Measurements from ENCODE around the gene UNC5C. TPM values are rescaled to one million over a fixed set of nuclear protein-coding genes. Genes with fewer than 3 reads are reported as not detected.

Gene UNC5C
- total and polyA plus RNA-seq, 2 experiments from 2014 or later = 3.5 to 16.0 TPM

DNA sequence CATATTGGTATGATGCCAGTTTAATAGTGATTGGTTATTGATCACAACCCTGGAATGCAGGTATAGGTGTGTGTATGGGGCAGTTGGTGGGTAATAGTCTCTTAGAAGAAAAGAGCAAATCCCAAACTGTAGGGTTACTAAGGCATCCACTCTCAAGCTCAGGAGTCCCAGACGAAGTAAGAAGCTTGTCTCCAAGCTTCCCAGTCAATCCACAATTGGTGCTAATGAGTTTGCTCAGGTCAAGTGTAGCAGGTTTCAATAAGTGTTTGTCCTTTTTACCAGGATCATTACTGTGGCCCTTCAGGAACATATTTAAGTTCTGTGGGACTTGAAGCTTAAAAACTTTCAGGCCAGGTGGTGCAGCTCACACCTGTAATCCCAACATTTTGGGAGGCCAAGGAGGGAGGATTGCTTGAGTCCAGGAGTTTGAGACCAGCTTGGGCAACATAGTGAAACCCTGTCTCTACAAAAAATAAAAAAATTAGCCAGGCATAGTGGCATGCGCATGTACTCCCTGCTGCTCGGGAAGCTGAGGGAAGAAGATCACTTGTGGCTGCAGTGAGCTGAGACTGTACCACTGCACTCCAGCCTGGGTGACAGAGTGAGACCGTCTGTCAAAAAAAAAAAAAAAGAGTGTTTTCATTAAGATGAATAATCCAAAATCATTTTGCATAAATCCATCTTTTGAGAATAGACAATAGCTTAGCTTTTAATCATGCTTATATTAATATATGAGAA, 166.8 kb downstream of the UNC5C start:
- Histone ChIP-seq H3K27me3 (no peaks in the 10 kb centered on the region), H3K36me3 (replicated peaks; ENCODE audit: insufficient read depth, low read depth) (no peaks in the 10 kb centered on the region), H2AFZ (no peak overlapping the region), H3K4me3 (no peak overlapping the region), H3K9me3 (ENCODE audit: low read depth) (no peaks in the 10 kb centered on the region), H3K79me2 (no peaks in the 10 kb centered on the region), H3K4me2 (no peak overlapping the region), H3K4me1 (ENCODE audit: insufficient read depth) (no peaks in the 10 kb centered on the region), H4K20me1 (ENCODE audit: insufficient read depth, poor library complexity, severe bottlenecking) (no peaks in the 10 kb centered on the region), H3K9me2 (replicated peaks; ENCODE audit: insufficient read depth) (no peaks in the 10 kb centered on the region), H3K27ac (no peak overlapping the region)
- DNase-seq (ENCODE audit: low spot score) = no peak
- 88% methylated on average over 4 of the region's 4 CpGs for WGBS (ENCODE audit: low lambda C conversion rate, missing lambda C conversion rate)
- TF ChIP-seq EZH2 (IDR thresholded peaks at IDR 0.05; ENCODE audit: borderline replicate concordance) = no peak
- TF ChIP-seq, protein P1, sequence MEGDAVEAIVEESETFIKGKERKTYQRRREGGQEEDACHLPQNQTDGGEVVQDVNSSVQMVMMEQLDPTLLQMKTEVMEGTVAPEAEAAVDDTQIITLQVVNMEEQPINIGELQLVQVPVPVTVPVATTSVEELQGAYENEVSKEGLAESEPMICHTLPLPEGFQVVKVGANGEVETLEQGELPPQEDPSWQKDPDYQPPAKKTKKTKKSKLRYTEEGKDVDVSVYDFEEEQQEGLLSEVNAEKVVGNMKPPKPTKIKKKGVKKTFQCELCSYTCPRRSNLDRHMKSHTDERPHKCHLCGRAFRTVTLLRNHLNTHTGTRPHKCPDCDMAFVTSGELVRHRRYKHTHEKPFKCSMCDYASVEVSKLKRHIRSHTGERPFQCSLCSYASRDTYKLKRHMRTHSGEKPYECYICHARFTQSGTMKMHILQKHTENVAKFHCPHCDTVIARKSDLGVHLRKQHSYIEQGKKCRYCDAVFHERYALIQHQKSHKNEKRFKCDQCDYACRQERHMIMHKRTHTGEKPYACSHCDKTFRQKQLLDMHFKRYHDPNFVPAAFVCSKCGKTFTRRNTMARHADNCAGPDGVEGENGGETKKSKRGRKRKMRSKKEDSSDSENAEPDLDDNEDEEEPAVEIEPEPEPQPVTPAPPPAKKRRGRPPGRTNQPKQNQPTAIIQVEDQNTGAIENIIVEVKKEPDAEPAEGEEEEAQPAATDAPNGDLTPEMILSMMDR (IDR thresholded peaks at IDR 0.05; ENCODE audit: poor library complexity) = no peak
- no peak for TF ChIP-seq EZH2phosphoT487 (IDR thresholded peaks at IDR 0.05; ENCODE audit: low read depth, severe bottlenecking, unreplicated experiment)

DNA sequence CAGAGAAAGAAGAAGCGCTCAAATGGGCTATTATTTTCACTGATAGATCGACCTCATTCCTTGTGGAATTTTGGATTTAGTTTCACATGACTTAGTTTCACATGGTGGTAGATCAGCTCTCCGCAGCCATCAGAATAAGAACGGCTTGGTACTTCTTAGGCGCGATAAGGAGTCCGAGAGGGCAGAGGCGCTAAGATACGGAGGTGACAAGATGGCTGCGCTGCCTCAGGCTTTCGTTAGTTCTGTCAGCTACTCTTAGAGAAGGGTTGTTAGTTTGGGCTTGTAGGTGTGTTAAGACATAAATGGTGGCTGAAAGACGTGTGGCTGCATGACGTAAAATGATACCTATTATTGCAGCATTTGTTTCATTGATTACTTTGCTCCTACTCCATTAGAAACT, 169.1 kb downstream of the UNC5C start:
- no peak for TF ChIP-seq EZH2 (IDR thresholded peaks at IDR 0.05; ENCODE audit: borderline replicate concordance)
- no peak for TF ChIP-seq EZH2phosphoT487 (IDR thresholded peaks at IDR 0.05; ENCODE audit: low read depth, severe bottlenecking, unreplicated experiment)
- TF ChIP-seq, protein P1 (IDR thresholded peaks at IDR 0.05; ENCODE audit: poor library complexity) = no peak
- no peak overlapping the region for H3K27ac ChIP-seq
- H3K4me2 ChIP-seq = no peak overlapping the region
- no peaks in the 10 kb centered on the region for H3K4me1 ChIP-seq (ENCODE audit: insufficient read depth)
- no peak overlapping the region for H2AFZ ChIP-seq
- no peaks in the 10 kb centered on the region for H3K79me2 ChIP-seq
- no peaks in the 10 kb centered on the region for H4K20me1 ChIP-seq (ENCODE audit: insufficient read depth, poor library complexity, severe bottlenecking)
- H3K27me3 ChIP-seq = no peaks in the 10 kb centered on the region
- H3K9me3 ChIP-seq (ENCODE audit: low read depth) = no peaks in the 10 kb centered on the region
- H3K36me3 ChIP-seq (replicated peaks; ENCODE audit: insufficient read depth, low read depth) = no peaks in the 10 kb centered on the region
- no peaks in the 10 kb centered on the region for H3K9me2 ChIP-seq (replicated peaks; ENCODE audit: insufficient read depth)
- 93% methylated on average over 13 of the region's 13 CpGs for WGBS (ENCODE audit: low lambda C conversion rate, missing lambda C conversion rate)
- DNase-seq (ENCODE audit: low spot score) = no peak
- no peak overlapping the region for H3K4me3 ChIP-seq

- DNase-seq (ENCODE audit: low spot score) = no peak
- Histone ChIP-seq H3K27ac (no peak overlapping the region), H3K9me2 (replicated peaks; ENCODE audit: insufficient read depth) (no peaks in the 10 kb centered on the region), H3K4me3 (no peak overlapping the region), H3K36me3 (replicated peaks; ENCODE audit: insufficient read depth, low read depth) (no peaks in the 10 kb centered on the region), H3K4me1 (ENCODE audit: insufficient read depth) (no peaks in the 10 kb centered on the region), H3K4me2 (no peak overlapping the region), H3K9me3 (ENCODE audit: low read depth) (no peaks in the 10 kb centered on the region), H2AFZ (no peak overlapping the region), H4K20me1 (ENCODE audit: insufficient read depth, poor library complexity, severe bottlenecking) (no peaks in the 10 kb centered on the region), H3K27me3 (no peaks in the 10 kb centered on the region), H3K79me2 (no peaks in the 10 kb centered on the region)
- TF ChIP-seq EZH2 (IDR thresholded peaks at IDR 0.05; ENCODE audit: borderline replicate concordance) = no peak
- TF ChIP-seq EZH2phosphoT487 (IDR thresholded peaks at IDR 0.05; ENCODE audit: low read depth, severe bottlenecking, unreplicated experiment) = no peak
- TF ChIP-seq, protein P1 (IDR thresholded peaks at IDR 0.05; ENCODE audit: poor library complexity) = no peak
- 90% methylated on average over 4 of the region's 4 CpGs for WGBS (ENCODE audit: low lambda C conversion rate, missing lambda C conversion rate)
These were observed 171.3 kb downstream of the UNC5C start for GRCh38 chr4:95377366-95377900.

Data from hepatocyte (in vitro differentiated cells).